Activated T-cell treated with anti-CD3 and anti-CD28 coated beads, Interleukin-2, amount 50 U/mL, for 72 hours (primary cell): ENCODE data around the gene FAM236C. TPM values are rescaled to one million over a fixed set of nuclear protein-coding genes. Genes with fewer than 3 reads are reported as not detected.

Experiments
- total RNA-seq, 2 donors: library from RNA; stranded (reverse); gene quantifications; one replicate each; pipeline ENCODE4 v1.2.3, GENCODE V29; 2022

The FAM236C gene
- total RNA-seq, 2 donors from 2014 or later: not detected

Other genes starting within 250 kb of the FAM236C start
- gene PHKA1, start 198.3 kb upstream of the FAM236C start, total RNA-seq: 1 to 10 TPM; 5.9 to 7.5 TPM
- under 1 TPM; 0.30 to 0.38 TPM for gene DMRTC1B, start 135.7 kb upstream of the FAM236C start, total RNA-seq
- not detected for gene FAM236B, start 130.0 kb upstream of the FAM236C start, total RNA-seq
- not detected for gene FAM236D, start 104.4 kb upstream of the FAM236C start, total RNA-seq
- not detected for gene FAM236A, start 25.6 kb downstream of the FAM236C start, total RNA-seq
- under 1 TPM; 0.30 to 0.36 TPM for gene DMRTC1, start 31.2 kb downstream of the FAM236C start, total RNA-seq
- gene PABPC1L2B, start 90.3 kb downstream of the FAM236C start, total RNA-seq: not detected
- not detected for gene PABPC1L2A, start 166.9 kb downstream of the FAM236C start, total RNA-seq